ENCODE data around the gene B3GNT9.

GRCh38 chr16:67190041-67190440 lies 39.2 kb upstream of the B3GNT9 start, which contains the start of gene EXOC3L1:
- TF ChIP-seq CTCF (IDR thresholded peaks at IDR 0.05; ENCODE audit: poor library complexity, severe bottlenecking) (no peak), POLR2AphosphoS5 (IDR thresholded peaks at IDR 0.05) (no peak), SMC3 (conservative IDR thresholded peaks at IDR 0.05; ENCODE audit: poor library complexity) (no peak)

Measured in neural cell (in vitro differentiated cells).